Measurements from ENCODE around the gene PCAT6. TPM values are rescaled to one million over a fixed set of nuclear protein-coding genes. Genes with fewer than 3 reads are reported as not detected.

The PCAT6 gene
- total and polyA plus RNA-seq, 2 of the 8 experiments (the other 6 are each of a cell fraction or from before 2014, with no cell fraction given) = 4.6 to 14.7 TPM

DNA sequence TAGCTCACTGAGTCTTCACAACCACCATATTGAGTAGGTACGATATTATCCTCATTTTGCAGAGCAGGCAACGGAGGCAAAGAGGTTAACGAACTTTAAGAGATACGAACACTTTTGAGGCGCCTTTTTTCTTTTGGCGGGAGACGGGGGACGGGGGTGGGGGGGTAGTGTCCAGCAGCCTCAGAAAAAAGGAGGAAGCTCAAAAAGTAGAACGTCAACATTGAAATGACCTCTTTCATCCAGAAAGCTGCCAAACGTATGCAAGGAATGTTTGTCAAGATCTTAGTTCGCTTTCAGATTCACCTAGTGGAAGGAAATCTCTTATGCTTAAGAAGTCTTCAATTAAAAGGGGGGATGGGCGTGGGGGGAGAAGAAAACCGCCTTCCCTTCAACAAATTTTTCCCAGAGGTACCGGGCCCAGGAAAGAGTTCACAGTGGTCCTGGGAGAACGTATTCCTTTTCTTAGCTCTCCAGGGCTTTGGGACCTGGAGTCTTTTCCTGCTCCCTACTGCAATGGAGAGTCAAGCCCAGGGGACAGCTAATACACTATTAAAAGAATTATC lies 1.1 kb upstream of the PCAT6 start (continued):
- TF ChIP-seq, protein P1, sequence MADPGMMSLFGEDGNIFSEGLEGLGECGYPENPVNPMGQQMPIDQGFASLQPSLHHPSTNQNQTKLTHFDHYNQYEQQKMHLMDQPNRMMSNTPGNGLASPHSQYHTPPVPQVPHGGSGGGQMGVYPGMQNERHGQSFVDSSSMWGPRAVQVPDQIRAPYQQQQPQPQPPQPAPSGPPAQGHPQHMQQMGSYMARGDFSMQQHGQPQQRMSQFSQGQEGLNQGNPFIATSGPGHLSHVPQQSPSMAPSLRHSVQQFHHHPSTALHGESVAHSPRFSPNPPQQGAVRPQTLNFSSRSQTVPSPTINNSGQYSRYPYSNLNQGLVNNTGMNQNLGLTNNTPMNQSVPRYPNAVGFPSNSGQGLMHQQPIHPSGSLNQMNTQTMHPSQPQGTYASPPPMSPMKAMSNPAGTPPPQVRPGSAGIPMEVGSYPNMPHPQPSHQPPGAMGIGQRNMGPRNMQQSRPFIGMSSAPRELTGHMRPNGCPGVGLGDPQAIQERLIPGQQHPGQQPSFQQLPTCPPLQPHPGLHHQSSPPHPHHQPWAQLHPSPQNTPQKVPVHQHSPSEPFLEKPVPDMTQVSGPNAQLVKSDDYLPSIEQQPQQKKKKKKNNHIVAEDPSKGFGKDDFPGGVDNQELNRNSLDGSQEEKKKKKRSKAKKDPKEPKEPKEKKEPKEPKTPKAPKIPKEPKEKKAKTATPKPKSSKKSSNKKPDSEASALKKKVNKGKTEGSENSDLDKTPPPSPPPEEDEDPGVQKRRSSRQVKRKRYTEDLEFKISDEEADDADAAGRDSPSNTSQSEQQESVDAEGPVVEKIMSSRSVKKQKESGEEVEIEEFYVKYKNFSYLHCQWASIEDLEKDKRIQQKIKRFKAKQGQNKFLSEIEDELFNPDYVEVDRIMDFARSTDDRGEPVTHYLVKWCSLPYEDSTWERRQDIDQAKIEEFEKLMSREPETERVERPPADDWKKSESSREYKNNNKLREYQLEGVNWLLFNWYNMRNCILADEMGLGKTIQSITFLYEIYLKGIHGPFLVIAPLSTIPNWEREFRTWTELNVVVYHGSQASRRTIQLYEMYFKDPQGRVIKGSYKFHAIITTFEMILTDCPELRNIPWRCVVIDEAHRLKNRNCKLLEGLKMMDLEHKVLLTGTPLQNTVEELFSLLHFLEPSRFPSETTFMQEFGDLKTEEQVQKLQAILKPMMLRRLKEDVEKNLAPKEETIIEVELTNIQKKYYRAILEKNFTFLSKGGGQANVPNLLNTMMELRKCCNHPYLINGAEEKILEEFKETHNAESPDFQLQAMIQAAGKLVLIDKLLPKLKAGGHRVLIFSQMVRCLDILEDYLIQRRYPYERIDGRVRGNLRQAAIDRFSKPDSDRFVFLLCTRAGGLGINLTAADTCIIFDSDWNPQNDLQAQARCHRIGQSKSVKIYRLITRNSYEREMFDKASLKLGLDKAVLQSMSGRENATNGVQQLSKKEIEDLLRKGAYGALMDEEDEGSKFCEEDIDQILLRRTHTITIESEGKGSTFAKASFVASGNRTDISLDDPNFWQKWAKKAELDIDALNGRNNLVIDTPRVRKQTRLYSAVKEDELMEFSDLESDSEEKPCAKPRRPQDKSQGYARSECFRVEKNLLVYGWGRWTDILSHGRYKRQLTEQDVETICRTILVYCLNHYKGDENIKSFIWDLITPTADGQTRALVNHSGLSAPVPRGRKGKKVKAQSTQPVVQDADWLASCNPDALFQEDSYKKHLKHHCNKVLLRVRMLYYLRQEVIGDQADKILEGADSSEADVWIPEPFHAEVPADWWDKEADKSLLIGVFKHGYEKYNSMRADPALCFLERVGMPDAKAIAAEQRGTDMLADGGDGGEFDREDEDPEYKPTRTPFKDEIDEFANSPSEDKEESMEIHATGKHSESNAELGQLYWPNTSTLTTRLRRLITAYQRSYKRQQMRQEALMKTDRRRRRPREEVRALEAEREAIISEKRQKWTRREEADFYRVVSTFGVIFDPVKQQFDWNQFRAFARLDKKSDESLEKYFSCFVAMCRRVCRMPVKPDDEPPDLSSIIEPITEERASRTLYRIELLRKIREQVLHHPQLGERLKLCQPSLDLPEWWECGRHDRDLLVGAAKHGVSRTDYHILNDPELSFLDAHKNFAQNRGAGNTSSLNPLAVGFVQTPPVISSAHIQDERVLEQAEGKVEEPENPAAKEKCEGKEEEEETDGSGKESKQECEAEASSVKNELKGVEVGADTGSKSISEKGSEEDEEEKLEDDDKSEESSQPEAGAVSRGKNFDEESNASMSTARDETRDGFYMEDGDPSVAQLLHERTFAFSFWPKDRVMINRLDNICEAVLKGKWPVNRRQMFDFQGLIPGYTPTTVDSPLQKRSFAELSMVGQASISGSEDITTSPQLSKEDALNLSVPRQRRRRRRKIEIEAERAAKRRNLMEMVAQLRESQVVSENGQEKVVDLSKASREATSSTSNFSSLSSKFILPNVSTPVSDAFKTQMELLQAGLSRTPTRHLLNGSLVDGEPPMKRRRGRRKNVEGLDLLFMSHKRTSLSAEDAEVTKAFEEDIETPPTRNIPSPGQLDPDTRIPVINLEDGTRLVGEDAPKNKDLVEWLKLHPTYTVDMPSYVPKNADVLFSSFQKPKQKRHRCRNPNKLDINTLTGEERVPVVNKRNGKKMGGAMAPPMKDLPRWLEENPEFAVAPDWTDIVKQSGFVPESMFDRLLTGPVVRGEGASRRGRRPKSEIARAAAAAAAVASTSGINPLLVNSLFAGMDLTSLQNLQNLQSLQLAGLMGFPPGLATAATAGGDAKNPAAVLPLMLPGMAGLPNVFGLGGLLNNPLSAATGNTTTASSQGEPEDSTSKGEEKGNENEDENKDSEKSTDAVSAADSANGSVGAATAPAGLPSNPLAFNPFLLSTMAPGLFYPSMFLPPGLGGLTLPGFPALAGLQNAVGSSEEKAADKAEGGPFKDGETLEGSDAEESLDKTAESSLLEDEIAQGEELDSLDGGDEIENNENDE (IDR thresholded peaks at IDR 0.05; ENCODE audit: insufficient replicate concordance, low read length) = no peak
- TF ChIP-seq TBP (IDR thresholded peaks at IDR 0.05; ENCODE audit: low read depth, low read length) = no peak
